K562 (cell line): ENCODE results near the gene NAP1L4. TPM values are rescaled to one million over a fixed set of nuclear protein-coding genes. Genes with fewer than 3 reads are reported as not detected.

Experiments
- BCOR ChIP-seq: fragments of 450-650 bp; IDR thresholded peaks from 2 replicates; pipeline ENCODE4 v1.6.1; 2016
- CREBBP ChIP-seq: IDR thresholded peaks from one replicate; pipeline ENCODE4 v1.6.1; 2012; ENCODE audit warnings: low read depth, mild to moderate bottlenecking, control low read depth, inconsistent platforms, low read length
- KAT7 ChIP-seq: sonication (generic); formaldehyde crosslinking; IDR thresholded peaks from 2 replicates; pipeline ENCODE4 v1.8.0; 2022; ENCODE audit warnings: missing genetic modification reagents, mild to moderate bottlenecking, borderline replicate concordance
- MBD2 ChIP-seq: sonication (generic); IDR thresholded peaks from 2 replicates; pipeline ENCODE4 v1.6.1; 2016; ENCODE audit warnings: low read depth, borderline replicate concordance
- MIER1 ChIP-seq: fragments of 450-650 bp; IDR thresholded peaks from 2 replicates; pipeline ENCODE4 v1.6.1; 2016; ENCODE audit warnings: antibody characterized with exemption, mild to moderate bottlenecking, low read depth
- RB1 ChIP-seq: fragments of 450-650 bp; IDR thresholded peaks from 2 replicates; pipeline ENCODE4 v1.6.1; 2017; ENCODE audit warnings: low read depth, mild to moderate bottlenecking
- RBM25 ChIP-seq: fragments of 200-400 bp; formaldehyde crosslinking; IDR thresholded peaks from 2 replicates; pipeline ENCODE4 v1.6.1; 2018; ENCODE audit warnings: low read length, low read depth, moderate library complexity; ENCODE audit not compliant: severe bottlenecking
- SMARCA5 ChIP-seq: fragments of 450-650 bp; IDR thresholded peaks from 2 replicates; pipeline ENCODE4 v1.6.1; 2016
- TCF7 ChIP-seq: sonication (generic); IDR thresholded peaks from 2 replicates; pipeline ENCODE4 v1.6.1; 2016; ENCODE audit warnings: antibody characterized with exemption, borderline replicate concordance
- XRCC3 ChIP-seq: fragments of 450-650 bp; IDR thresholded peaks from 2 replicates; pipeline ENCODE4 v1.6.1; 2017; ENCODE audit warnings: mild to moderate bottlenecking, moderate library complexity
- ZBED1 ChIP-seq: IDR thresholded peaks from 2 replicates; pipeline ENCODE4 v1.6.1; 2014
- ZFP36 ChIP-seq: fragments of 150-350 bp; IDR thresholded peaks from 2 replicates; pipeline ENCODE4 v1.6.1; 2018; ENCODE audit warnings: low read length, low read depth; ENCODE audit not compliant: partially characterized antibody
- ZKSCAN3 ChIP-seq: fragments of 250-450 bp; sonication (Bioruptor Pico); IDR thresholded peaks from 2 replicates; pipeline ENCODE4 v1.4.0; 2020
- ZNF507 ChIP-seq: conservative IDR thresholded peaks from 2 replicates; pipeline ENCODE4 v1.6.1; 2017; ENCODE audit warnings: missing genetic modification characterization, missing compliant biosample characterization
- ZNF583 ChIP-seq: fragments of 250-450 bp; sonication (Bioruptor Pico); IDR thresholded peaks from 2 replicates; pipeline ENCODE4 v1.4.0; 2020
- ZNF589 ChIP-seq: fragments of 200-800 bp; sonication (Bioruptor generic); IDR thresholded peaks from 2 replicates; pipeline ENCODE4 v1.6.1; 2016; ENCODE audit warnings: low read depth, missing genetic modification characterization, missing compliant biosample characterization
- polyA plus RNA-seq, 8 experiments: library from polyadenylated mRNA; depleted of rRNA in 4 of 8; stranded (reverse) in 5 of 8; unstranded in 3 of 8; fragments of >200 nt; fragmentation: Nextera tagmentation in 2 of 8; fragmentation: Illumina TruSeq in 1 of 8; extraction: Ambion mirVana in 2 of 8; extraction: Trizol in 1 of 8; gene quantifications; 2 replicates each; pipeline versions ENCODE4 v1.2.1 to v1.2.3, GENCODE V29; 2011 to 2014; ENCODE audit warnings: inconsistent platforms in 1 of 8, missing spikeins in 1 of 8
- total RNA-seq, 7 experiments: library from RNA; depleted of rRNA in 6 of 7; stranded (reverse); fragments of >200 nt in 6 of 7; fragmentation: Illumina TruSeq in 2 of 7; extraction: Trizol in 2 of 7; gene quantifications; 2 replicates each; pipeline versions ENCODE4 v1.2.1 to v1.2.3, GENCODE V29; 2011 to 2021; ENCODE audit warnings: low replicate concordance in 1 of 7
- TF ChIP-seq, protein P1 (sequence below): fragments of 450-650 bp; formaldehyde crosslinking; IDR thresholded peaks from 2 replicates; pipeline ENCODE4 v1.4.0; 2020; ENCODE audit warnings: mild to moderate bottlenecking, moderate library complexity
- TF ChIP-seq, protein P2 (sequence below): fragments of 450-650 bp; IDR thresholded peaks from 2 replicates; pipeline ENCODE4 v1.6.1; 2016; ENCODE audit warnings: antibody characterized with exemption
- TF ChIP-seq, protein P3 (sequence below), 2 experiments: fragments of 450-650 bp; formaldehyde crosslinking in 1 of 2; IDR thresholded peaks; 2 replicates each; pipeline versions ENCODE4 v1.4.0 to v1.6.1; 2014 to 2020; ENCODE audit warnings: mild to moderate bottlenecking in 2 of 2, borderline replicate concordance in 1 of 2, low read depth in 1 of 2

The NAP1L4 gene
- total and polyA plus RNA-seq, 9 of the 15 experiments (the other 6 are each of a cell fraction or from before 2014, with no cell fraction given) = 34.1 to 237 (median 179) TPM

DNA sequence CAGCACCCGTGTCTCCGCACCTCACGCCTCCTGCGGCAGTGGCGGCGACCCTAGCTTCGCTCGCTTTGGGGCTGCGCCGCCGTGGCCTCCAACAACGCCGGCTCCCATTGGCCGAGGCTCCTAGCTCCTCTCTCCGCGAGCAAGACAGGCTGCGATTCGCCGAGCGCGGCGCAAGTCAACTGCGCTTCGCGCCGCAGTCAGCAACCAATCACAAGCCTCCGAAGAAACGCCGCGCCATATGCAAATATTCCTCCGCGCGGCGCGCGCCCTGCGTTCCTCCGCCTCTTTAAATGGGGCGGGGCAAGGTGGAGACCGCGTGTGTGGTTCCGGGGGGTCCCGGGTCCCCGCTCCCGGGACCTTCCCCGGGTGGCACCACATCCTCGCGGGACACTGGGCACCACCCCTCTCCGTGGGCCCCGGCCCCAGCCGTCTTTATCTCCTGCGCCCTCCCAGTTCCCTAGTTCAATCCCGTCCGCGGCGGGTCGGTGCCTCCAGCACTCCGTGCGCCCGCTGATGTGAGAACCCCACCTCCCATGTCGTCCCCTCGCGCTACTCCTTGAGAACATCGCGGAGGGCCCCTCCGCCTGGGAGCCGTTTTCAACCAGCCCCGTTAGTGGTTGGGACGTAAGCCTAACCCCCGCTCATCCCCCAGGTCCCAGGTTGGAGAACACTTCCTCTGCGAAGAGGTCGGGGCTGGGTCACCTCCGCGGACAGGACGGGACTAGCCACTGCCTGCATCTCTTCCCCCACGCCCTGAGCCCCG lies at the start of gene NAP1L4 (continued):
- TF ChIP-seq RBM25 (peak; percentile 99), ZNF507 (tag) (no peak), MBD2 (peak; percentile 87), ZNF589 (no peak), ZBED1 (0 out of 2 replicates have a peak, but pooled peaks have one; percentile 49), BCOR (peak; percentile 28; the same call in 1 of the 2 replicates), RB1 (peak; percentile 24), ZFP36 (no peak), CREBBP (no peak), ZKSCAN3 (CRISPR knock-in tag) (no peak), MIER1 (no peak), KAT7 (peak; percentile 96), ZNF583 (no peak), TCF7 (no peak), SMARCA5 (no peak), XRCC3 (no peak)
- TF ChIP-seq, protein P1, sequence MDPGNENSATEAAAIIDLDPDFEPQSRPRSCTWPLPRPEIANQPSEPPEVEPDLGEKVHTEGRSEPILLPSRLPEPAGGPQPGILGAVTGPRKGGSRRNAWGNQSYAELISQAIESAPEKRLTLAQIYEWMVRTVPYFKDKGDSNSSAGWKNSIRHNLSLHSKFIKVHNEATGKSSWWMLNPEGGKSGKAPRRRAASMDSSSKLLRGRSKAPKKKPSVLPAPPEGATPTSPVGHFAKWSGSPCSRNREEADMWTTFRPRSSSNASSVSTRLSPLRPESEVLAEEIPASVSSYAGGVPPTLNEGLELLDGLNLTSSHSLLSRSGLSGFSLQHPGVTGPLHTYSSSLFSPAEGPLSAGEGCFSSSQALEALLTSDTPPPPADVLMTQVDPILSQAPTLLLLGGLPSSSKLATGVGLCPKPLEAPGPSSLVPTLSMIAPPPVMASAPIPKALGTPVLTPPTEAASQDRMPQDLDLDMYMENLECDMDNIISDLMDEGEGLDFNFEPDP (CRISPR knock-in tag) = no peak
- TF ChIP-seq, protein P2, sequence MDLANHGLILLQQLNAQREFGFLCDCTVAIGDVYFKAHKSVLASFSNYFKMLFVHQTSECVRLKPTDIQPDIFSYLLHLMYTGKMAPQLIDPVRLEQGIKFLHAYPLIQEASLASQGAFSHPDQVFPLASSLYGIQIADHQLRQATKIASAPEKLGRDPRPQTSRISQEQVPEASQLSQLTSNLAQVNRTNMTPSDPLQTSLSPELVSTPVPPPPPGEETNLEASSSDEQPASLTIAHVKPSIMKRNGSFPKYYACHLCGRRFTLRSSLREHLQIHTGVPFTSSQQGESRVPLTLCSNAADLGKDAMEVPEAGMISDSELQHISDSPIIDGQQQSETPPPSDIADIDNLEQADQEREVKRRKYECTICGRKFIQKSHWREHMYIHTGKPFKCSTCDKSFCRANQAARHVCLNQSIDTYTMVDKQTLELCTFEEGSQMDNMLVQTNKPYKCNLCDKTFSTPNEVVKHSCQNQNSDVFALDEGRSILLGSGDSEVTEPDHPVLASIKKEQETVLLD = 0 out of 2 replicates have a peak, but pooled peaks have one; percentile 15
- TF ChIP-seq, protein P3, sequence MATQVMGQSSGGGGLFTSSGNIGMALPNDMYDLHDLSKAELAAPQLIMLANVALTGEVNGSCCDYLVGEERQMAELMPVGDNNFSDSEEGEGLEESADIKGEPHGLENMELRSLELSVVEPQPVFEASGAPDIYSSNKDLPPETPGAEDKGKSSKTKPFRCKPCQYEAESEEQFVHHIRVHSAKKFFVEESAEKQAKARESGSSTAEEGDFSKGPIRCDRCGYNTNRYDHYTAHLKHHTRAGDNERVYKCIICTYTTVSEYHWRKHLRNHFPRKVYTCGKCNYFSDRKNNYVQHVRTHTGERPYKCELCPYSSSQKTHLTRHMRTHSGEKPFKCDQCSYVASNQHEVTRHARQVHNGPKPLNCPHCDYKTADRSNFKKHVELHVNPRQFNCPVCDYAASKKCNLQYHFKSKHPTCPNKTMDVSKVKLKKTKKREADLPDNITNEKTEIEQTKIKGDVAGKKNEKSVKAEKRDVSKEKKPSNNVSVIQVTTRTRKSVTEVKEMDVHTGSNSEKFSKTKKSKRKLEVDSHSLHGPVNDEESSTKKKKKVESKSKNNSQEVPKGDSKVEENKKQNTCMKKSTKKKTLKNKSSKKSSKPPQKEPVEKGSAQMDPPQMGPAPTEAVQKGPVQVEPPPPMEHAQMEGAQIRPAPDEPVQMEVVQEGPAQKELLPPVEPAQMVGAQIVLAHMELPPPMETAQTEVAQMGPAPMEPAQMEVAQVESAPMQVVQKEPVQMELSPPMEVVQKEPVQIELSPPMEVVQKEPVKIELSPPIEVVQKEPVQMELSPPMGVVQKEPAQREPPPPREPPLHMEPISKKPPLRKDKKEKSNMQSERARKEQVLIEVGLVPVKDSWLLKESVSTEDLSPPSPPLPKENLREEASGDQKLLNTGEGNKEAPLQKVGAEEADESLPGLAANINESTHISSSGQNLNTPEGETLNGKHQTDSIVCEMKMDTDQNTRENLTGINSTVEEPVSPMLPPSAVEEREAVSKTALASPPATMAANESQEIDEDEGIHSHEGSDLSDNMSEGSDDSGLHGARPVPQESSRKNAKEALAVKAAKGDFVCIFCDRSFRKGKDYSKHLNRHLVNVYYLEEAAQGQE (IDR thresholded peaks at IDR 0.05; ENCODE audit: borderline replicate concordance) = no peak
- TF ChIP-seq, protein P3 (CRISPR knock-in tag; IDR thresholded peaks at IDR 0.05; ENCODE audit: low read depth) = no peak
